ENCODE measurements around the gene MSRB1.
"Not testable (repeated sequence)": the region's sequence is repeated elsewhere in the genome, so short reads cannot be mapped to it uniquely, and the experiment has no call there.

- not testable (repeated sequence) for TF ChIP-seq CTCF (IDR thresholded peaks at IDR 0.05; ENCODE audit: low read depth, low read length, poor library complexity, severe bottlenecking); EZH2phosphoT487 (IDR thresholded peaks at IDR 0.05; ENCODE audit: borderline replicate concordance, low read length)
Measured at GRCh38 chr16:1897692-1898091, 45.3 kb downstream of the MSRB1 start.

All from DOHH2 (cell line).